Right ventricle myocardium inferior (tissue), 1 donor: ENCODE measurements around the gene PDCD1. TPM values are rescaled to one million over a fixed set of nuclear protein-coding genes. Genes with fewer than 3 reads are reported as not detected.

Experiments
- ATAC-seq: fragments of 200-7000 bp; cut with Tn5 transposase; one replicate; pipeline ENCODE4 v1.9.1; 2020; ENCODE audit warnings: mild to moderate bottlenecking, moderate library complexity
- DNase-seq: peaks from one replicate; pipeline ENCODE4 v3.0.0; 2021; ENCODE audit errors: missing footprints
- intact Hi-C: fragments of 100-400 bp; cut with DNase I; formaldehyde crosslinking; loops from one replicate; pipeline ENCODE4 v1.11.0; 2022
- total RNA-seq: library from RNA; stranded (reverse); fragmentation: NEBNext Ultra II Directional; extraction: Animal tissue kit (Norgen Biotek cat#: 25700); gene quantifications from one replicate; pipeline ENCODE4 v1.2.1, GENCODE V29; 2021
- donor health status: DM: no; HTN: yes; CAD: no; lungs with severe emphysema.

Gene PDCD1
- total RNA-seq, 1 donor from 2014 or later = 1.2 TPM

DNA sequence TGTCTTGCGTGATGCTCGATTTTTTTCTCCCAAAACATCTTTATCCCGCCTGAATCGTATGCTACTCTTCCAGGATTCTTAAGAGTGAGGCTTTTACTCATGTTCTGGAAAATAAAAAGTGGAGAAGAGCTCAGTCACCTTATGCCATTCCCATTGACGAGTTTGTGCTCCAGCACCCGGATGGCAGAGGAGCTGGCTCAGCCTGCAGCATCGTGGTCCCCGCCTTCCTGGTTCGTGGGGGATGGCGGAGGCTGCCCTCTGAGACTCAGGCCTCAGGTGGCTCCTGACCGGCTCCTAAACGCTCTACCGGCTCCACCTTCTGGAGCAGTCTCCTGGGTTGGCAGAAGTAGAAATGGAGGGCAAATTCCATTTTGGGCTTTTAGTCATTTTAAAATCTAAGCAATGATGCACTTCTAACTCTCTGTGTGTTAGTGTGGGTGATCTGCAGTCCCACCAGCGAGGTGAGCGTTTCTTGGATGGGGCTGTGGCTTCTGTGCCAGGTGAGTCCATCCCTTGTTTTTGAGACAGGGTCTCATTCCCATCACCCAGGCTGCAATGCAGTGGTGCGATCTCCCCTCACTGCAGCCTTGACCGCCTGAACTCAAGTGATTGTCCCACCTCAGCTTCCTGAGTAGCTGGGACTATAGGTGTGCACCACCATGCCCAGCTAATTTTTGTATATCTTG, 38.7 kb upstream of the PDCD1 start:
- DNase-seq = no peak
- ATAC-seq = no peak
- intact Hi-C loops = no loop called here

DNA sequence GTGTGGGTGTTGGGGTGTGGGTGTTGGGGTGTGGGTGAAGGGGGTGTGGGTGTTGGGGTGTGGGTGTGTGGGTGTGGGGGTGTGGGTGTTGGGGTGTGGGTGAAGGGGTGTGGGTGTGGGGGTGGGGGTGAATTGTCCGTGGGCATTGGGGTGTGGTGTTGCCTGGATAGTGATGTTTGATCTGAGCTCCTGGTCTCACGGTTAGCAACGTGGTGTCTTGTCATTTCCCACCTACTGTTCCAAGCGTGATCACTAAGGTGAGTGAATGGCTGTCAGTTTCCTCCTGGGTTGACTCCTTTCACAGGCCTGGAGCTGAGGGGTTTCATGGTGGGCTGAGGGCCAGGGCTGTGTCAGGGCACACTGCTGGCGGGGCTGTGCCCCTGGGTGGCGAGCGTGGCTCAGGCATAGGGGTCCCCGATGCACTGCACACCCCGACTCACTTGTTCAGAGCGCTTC, 38.1 kb upstream of the PDCD1 start:
- DNase-seq = no peak
- ATAC-seq = no peak
- intact Hi-C loops = no loop called here

DNA sequence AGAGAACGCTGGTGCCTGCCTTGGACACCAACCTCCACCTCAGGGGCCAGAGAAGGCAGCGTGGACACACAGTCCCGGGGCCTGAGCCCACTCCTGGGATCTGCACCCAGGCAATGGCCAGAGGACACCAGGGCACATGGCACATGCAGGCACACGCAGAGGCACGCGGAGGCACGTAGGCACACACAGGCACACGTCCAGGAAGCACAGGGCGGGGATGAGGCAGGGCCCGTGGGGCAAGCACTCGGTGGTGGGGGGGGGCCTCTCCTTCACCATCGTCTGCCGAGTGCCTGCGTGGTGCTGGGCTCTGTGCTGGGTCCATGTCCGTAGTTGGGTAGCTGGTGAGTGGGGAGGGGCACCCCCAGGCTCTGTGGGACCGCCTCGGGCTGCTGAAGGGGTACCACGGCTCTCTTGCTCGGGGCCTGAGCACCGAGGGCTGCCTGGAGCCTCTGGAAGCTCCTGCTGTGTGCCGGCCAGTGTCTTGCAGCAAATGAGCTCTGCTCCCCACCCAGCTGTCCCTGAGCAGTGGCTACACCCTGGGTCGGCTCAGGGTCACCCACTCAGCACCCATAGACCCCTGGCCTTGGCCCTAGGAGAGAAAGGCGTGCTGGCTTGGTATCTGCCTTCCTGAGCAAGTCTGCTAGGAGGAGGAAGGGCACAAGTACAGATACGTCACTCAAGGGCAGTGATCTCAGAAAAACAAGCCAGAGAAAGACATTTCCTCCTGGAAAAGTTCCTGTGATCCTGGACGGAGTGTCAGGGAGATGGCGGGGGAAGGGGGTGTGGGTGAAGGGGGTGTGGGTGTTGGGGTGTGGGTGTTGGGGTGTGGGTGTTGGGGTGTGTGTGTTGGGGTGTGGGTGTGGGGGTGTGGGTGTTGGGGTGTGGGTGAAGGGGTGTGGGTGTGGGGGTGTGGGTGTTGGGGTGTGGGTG, 37.3 kb upstream of the PDCD1 start:
- DNase-seq (peak; percentile 66), ATAC-seq (peak; percentile 18)
- intact Hi-C loops = no loop called here

GRCh38 chr2:241895427-241895711, 36.7 kb upstream of the PDCD1 start:
- DNase-seq (no peak), ATAC-seq (no peak)
- intact Hi-C loops = no loop called here

GRCh38 chr2:241894681-241895426, 36.2 kb upstream of the PDCD1 start:
- DNase-seq = peak; percentile 69
- no peak for ATAC-seq
- intact Hi-C loops = no loop called here

- DNase-seq (peak; percentile 49), ATAC-seq (no peak)
- intact Hi-C loops = no loop called here
These were observed 35.5 kb upstream of the PDCD1 start for GRCh38 chr2:241894056-241894641.

DNA sequence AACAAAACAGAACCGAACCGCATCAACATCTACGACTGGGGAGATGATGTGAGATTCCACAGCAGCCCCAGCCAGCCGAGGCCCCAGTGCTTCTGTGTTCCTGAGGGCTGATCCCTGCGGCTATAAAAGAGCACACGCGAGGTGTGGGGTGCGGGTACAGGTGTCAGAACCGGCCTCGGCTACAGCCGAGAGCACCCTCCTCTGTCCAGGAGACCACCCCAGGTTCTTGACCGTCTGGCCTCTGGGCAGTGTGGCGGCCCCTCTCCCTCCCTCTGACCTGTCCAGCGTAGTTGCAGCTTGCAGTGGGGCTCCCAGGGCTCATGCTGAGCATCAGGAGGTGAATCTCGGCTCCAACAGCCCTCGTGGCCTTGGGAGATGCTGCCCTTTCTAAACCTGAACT, 34.6 kb upstream of the PDCD1 start:
- intact Hi-C loops = no loop called here
- DNase-seq = peak; percentile 70
- ATAC-seq = no peak

DNA sequence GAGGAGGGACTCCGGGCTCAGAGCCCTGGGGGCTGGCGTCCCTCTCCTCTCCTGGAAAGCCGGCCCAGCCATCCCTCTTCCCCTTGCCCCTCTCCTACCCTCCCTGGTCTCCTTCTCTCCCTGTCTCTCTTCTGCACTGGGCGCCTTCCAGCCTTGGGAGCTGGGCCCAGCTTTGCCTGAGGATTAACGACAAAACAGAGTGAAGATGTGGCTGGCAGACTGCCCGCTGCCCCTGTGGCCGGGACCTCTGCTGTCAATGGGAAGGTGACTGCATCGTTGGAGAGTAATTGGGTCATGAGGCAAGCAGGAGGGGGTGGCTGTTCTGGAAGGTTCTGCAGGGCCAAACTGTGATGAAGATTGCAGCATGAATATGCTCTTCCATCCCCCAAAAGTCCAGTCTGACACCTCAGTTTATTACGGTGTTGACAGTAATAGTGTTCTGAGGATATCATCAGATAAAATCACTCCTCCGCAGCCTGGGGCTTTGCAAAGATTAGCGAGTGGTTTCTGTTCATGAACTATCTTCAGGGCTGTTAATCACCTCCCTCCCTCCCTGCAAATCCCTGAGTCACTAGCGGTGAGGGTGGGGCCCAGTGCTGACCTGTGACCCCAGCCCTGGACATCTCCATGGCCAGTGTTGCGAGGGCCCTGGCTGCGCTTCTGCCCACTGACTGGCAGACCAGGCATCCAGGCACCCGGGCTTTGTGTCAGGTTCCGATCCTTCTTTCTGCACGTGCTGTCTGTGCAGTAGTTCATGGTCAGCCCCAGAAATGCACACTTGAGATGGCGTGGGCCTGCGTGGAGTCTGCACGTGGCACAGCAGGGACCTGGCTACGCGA, 33.8 kb upstream of the PDCD1 start:
- intact Hi-C loops = no loop called here
- ATAC-seq (no peak), DNase-seq (peak; percentile 59)

GRCh38 chr2:241891988-241892298, 33.2 kb upstream of the PDCD1 start:
- ATAC-seq = no peak
- DNase-seq = no peak
- intact Hi-C loops = no loop called here

- ATAC-seq (no peak), DNase-seq (peak; percentile 44)
- intact Hi-C loops = no loop called here
These were observed 32.8 kb upstream of the PDCD1 start for GRCh38 chr2:241891315-241891987.

DNA sequence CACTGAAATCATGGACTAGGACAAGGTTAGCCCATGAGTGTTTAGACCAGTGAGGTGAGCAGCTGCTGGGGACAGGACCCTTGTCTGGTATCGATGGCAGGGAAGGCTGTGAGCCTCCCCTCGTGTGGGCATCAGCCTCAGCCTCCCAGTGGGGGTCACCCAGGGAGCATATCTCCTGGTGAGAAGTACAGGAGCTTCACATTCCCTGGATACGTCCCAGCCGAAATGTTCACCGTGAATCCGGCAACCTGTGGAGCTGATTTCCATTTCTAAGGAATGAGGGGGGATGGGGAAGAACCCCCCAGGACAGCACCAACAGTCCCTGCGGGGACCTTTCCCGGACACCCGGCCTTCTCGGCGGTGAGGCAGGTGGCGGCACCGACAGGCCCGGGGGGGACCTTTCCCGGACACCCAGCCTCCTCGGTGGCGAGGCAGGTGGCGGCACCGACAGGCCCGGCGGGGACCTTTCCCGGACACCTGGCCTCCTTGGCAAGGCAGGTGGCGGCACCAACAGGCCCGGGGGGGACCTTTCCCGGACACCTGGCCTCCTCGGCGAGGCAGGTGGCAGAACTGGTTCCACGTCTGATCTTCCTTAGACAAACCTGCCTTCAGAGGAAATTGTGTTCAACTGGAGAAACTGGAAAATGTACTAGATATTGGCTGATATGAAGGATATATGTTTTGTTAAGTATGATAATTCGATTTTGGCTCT, 32.0 kb upstream of the PDCD1 start:
- intact Hi-C loops = no loop called here
- peak; percentile 27 for DNase-seq
- no peak for ATAC-seq

- DNase-seq (no peak), ATAC-seq (no peak)
- intact Hi-C loops = no loop called here
These were observed 29.9 kb upstream of the PDCD1 start for GRCh38 chr2:241888641-241889040.

GRCh38 chr2:241887806-241888522, 29.3 kb upstream of the PDCD1 start:
- ATAC-seq (no peak), DNase-seq (peak; percentile 18)
- intact Hi-C loops = no loop called here

GRCh38 chr2:241886840-241887447, 28.2 kb upstream of the PDCD1 start:
- no peak for DNase-seq
- intact Hi-C loops = no loop called here

DNA sequence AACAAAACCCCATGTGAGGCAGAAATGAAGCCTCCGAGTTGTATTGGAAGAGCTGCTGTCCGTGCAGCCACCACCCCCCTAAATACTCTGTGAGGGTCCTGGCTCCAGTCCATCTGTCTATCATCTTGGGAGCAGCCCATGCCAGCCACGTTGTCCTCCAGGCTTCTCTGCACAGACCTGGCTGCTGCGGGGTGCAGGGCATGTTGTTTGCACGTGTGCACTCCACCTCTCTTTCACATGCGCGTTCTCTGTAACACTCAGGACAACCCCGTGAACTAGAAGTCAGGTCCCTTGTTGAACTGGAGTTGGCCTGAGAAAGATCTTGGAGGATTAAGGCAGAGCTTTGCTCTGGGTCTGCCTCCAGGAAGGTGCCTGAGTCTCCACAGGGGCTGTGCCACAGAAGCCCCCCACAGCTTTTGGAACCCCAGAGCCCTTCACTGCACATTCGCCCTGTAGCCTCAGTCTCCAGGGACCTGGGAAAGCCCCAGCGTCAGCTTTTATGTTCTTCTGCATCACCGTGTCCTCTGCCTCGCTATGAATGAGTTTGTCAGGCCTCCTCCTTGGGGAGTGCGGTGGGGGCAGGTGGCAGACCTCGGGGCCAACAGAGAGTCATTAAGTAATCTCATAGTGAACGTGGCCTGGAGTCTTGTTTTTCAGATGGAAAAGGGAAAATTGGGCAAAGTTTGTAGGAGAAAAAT, 27.4 kb upstream of the PDCD1 start:
- ATAC-seq (no peak), DNase-seq (peak; percentile 20)
- intact Hi-C loops = no loop called here

More at GRCh38 chr2:241886840-241887447, 28.2 kb upstream of the PDCD1 start:
- no peak for ATAC-seq
